KBM-7 (cell line): Measurements from ENCODE around the gene POU2F2.

Experiments
- DNase-seq: peaks from one replicate; pipeline ENCODE4 v3.0.0-alpha.2; 2015
- in situ Hi-C: fragments of 300-500 bp; cut with MboI; formaldehyde crosslinking; loops from 2 replicates; pipeline ENCODE4 v1.14.3; 2020; ENCODE audit warnings: low sequenced_read_pairs, low pct_unique_long_range_greater_than_20kb, mixed read lengths

Gene POU2F2

DNA sequence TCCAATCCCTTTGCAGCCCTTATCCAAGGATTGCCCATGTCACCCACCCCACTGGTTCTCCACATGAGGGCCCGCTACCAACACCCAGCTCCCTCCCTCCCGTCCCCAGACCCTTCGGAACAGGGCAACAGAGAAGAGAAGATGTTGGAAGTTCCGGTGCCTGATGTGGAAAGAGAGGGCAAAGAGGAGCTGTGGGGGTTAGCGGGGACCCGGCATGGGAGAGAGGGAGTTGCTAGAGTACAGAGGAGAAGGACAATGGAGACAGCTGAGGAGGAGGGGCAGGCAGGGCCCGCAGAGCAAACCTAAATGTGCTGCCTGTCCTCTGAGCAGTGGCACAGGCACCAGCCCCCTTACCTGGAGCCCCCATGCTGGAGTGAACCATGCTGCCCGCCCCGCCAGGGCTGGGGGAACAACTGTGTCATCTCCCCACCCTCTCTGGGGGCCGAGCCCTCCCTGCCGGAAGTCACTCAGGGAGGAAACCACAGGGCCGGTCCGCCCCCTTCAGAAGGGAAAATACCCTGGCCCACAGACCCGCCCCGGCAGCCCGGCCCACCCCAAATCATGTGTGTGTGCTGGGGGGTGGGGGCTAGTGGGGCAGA lies at the start of gene POU2F2:
POU2F2 (minus strand) TSS at position 417 of the 599 bp plus-strand sequence; CDS start at position 382, 35 bp downstream.
- in situ Hi-C loops = no loop called here
- DNase-seq = peak; percentile 58

DNA sequence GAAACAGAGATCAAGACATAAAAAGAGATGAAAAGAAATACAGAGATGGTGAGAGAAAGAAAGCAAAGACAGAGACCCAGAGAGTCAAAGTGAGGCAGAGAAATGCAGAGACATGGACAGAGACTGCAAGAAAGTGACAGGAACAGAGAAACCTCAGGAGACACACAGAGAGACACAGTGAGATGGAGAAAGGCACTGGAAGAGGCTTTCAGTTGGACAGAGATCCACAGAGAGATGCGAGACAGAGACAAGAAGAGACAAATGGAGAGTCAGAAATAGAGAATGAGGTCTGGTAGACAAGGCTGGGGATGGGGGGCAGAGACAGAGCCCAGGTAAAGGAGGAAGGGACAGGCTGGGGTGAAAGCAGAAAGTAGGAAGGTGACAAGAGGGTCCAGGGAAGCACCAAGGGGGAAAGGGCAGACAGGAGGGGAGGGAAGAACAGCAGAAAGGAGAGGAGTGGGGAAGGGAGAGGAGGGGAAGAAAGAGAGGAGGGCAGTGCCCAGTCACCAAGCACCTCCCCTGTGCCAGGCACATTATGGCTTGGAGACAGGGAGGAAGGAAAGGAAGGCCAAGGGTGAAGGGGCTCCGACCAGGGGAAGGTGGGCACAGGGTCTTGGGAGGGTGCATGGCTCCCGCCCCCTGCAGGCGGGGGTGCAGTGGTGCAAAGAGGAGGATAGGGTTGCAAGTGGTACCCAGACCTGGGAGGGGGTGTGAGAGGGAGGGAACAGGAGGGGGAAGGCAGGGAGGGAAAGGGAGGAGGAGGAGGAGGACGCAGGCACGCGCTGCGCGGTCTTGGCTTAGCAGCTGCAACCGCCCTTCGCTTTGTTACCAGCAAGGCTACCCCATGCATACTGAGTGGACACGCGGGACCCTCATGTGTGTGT lies 46.8 kb upstream of the POU2F2 start:
- DNase-seq = peak; percentile 43

DNA sequence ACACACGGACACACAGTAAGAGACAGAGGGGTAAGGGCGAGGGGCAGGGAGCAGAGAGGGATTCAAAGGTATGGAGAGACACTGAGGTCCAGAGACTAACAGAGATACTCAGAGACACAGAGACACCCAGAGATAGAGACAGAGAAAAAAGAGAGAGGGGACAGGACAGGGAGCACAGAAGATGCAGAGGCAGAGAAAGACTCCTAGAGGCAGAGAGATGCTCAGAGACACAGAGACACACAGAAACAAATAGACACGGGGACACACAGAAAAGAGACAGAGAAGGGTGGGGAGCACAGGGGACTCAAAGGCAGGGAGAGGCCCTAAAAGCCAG lies 45.4 kb upstream of the POU2F2 start:
- in situ Hi-C loops = no loop called here
- no peak for DNase-seq

More for the DNA sequence above, 46.8 kb upstream of the POU2F2 start:
- in situ Hi-C loops = no loop called here

GRCh38 chr19:42176990-42177685 lies 44.9 kb upstream of the POU2F2 start:
- in situ Hi-C loops = no loop called here
- peak; percentile 78 for DNase-seq

GRCh38 chr19:42176649-42176989 lies 44.4 kb upstream of the POU2F2 start:
- no peak for DNase-seq
- in situ Hi-C loops = no loop called here

GRCh38 chr19:42175952-42176648 lies 43.9 kb upstream of the POU2F2 start:
- DNase-seq = no peak
- in situ Hi-C loops = no loop called here

DNA sequence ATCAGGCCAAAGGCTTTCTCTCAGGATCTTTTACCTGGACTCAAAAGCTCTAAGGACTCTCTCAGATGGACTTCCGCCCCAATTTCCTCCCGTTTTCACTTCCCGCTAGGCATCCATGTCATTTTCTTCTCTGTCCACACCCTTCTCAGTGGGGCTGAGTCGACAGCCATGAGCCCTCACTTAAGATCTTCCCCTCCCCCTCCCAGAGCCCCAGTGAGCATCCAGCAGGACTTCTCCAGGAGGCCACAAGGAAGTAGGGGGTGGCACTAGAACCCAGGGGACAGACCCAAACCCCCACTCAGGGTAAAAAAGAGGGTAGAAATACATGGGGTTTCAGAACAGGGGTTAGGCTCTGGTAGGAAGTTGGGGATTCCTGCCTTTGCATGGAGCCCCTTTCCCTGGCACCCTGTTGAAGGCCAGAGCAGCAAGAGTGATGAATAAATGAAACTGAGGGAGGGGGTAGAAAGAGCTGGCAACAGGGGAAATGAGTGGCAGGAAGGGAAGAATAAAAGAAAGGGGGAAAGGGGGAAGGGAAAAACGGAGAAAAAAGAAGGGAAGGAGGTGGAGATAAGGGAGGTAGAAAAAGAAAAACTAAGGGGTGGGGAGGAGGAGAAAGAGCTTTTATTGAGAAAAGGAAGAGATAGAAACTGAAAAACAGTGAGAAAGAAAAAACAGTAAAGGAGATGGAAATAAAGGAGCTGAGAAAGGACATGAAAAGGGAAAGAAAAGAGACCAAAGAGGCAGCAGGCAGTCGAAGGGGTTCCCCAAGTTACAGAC lies 42.9 kb upstream of the POU2F2 start:
- in situ Hi-C loops = no loop called here
- no peak for DNase-seq

GRCh38 chr19:42174188-42174587 lies 41.9 kb upstream of the POU2F2 start:
- in situ Hi-C loops = no loop called here
- no peak for DNase-seq

GRCh38 chr19:42173695-42174094 lies 41.4 kb upstream of the POU2F2 start:
- in situ Hi-C loops = no loop called here

GRCh38 chr19:42172261-42172660 lies 40.0 kb upstream of the POU2F2 start:
- in situ Hi-C loops = no loop called here
- DNase-seq = no peak

More at GRCh38 chr19:42173695-42174094, 41.4 kb upstream of the POU2F2 start:
- DNase-seq = no peak

- in situ Hi-C loops = no loop called here
- DNase-seq = no peak
These were observed 38.5 kb upstream of the POU2F2 start for GRCh38 chr19:42170715-42171114.

DNA sequence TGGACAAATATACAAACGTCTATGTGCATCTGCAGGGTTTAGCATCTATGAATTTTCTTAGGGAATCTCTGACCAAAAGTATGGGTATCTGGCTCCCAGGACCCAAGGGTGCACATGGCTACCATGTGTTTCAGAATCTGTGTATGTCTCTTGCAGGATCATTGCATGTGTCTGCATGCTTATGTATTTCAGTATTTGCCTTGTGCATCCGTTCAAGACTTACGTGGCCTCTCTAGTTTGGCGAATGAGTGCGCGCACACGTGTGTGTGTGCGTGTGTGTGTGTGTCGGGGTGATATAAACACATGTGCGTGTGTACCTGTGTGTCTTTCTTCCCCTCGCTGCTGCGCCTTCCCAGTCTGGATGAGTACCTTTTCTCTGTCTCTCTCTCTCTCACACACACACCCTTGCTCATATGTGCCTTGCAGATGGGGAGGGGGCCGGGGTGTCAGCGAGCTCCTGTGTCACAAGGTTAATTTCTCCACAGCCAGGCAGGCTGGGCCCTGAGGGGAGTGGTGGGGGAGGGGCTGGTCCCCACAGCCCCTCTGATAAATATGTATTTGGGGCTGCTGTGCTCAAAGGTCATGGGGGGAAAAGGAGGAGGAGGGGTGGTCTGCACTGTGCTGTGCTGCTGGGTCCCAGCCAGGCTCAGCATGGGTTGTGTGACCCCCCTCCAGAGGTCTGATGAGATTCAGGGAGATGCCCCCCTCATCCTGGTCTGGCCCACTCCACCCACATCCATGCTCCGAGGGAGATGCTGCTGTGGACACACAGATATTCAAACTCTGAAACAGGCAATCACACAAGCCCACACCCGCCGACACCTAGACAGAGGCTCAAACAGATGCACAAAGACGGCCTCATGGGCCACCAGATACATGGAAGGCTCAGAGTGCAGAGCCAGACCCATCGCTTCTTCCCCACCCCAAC lies 37.5 kb upstream of the POU2F2 start:
- DNase-seq = no peak
- in situ Hi-C loops = no loop called here

GRCh38 chr19:42168206-42168605 lies 36.0 kb upstream of the POU2F2 start:
- no peak for DNase-seq
- in situ Hi-C loops = no loop called here

GRCh38 chr19:42166316-42166715 lies 34.1 kb upstream of the POU2F2 start:
- in situ Hi-C loops = no loop called here
- DNase-seq = no peak

DNA sequence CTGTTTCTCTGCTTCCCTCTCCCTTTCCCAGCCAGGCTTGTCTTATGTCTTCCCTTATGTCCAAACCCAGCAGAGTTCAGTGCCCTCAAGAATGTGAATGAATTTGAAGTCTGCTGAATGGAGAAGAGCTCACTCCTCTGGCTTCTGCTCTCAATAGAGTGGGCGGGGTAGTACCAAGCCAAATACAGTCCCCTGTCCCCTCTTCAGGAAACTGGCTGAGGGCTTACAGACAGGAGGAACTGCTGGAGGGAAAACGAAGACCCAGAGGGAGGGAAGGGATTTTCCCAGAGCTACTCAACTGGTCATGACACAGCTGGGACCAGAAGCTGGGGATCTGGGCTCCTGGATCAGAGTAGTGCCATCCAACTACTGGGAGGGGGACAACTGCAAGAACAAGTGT lies 32.9 kb upstream of the POU2F2 start:
- DNase-seq = no peak
- in situ Hi-C loops = no loop called here

DNA sequence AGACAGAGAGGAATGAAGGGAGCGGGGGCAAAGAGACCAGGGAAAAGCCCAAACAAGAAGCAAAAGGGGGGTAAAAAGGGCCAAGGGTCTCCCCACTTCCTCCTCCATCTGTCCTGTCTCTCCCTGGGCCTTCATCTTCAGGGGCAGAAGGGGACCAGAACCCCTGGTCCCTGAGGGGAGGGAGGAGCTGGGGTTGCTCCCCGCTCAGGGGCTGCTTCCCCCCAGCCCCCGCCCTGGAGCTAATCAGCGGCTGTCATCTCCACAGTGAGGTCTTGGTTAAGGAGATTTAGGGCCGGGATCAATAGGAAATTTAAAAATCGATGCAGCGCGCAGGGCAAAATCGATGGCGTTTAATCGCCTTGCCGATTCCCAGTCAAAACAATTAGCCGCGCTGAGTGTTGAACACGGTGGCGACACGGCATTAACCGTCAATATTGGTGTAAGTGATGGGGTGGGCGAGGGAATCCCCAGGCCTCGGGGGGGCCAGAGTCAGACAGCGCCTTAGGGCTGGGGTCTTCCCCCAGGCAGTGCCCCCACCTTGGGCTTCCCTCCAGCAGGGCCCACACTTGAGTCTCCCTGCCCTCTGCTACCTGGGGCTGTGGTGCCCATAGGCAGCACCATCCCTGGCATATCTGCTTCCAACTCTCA lies 29.5 kb upstream of the POU2F2 start:
- no peak for DNase-seq
- in situ Hi-C loops = no loop called here

DNA sequence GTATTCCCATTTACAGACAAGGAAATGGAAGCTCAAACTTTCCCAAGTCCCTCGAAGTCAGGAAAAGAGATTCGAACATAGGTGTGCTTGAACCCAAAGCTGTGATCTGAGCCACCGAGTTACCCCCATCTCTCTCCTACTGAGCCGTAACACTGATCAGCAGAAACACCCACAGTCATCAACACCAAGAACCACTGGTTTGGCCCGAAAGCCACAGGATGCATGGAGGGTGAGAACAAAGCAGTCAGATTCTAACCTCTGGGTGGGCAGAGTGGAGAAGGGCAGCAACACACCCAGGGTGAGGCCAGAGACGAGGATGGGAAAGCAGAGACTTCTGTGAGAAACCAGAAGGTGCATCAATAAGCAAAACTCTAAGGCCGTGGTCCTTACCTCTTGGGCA lies 27.7 kb upstream of the POU2F2 start:
- in situ Hi-C loops = no loop called here
- no peak for DNase-seq

DNA sequence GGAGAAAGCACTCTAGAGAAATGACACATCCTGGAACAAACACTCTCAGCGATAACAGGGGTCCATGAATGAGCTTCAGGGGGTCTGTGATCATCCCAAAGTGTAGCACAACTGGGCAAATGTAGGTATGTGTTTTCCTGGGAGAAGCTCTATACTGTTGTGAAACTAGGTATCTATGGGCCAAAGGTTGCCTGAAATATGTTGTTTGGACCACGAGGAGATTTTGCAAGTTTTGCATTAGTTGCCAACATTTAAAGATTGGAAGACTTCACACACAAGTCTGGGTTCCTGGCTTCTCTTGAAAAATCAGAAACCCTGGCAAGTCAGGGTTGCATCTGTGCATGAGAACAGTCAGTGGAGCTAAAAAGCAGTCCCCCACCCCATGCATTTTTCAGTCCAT lies 26.7 kb upstream of the POU2F2 start:
- in situ Hi-C loops = no loop called here
- no peak for DNase-seq
